Smooth muscle cell of the pulmonary artery (primary cell): ENCODE measurements around the gene SPATA31A7. TPM values are rescaled to one million over a fixed set of nuclear protein-coding genes. Genes with fewer than 3 reads are reported as not detected.

Experiments used
- total RNA-seq: library from RNA; depleted of rRNA; stranded (reverse); fragments of >200 nt; gene quantifications from 2 replicates; pipeline ENCODE4 v1.2.3, GENCODE V29; 2014

Gene SPATA31A7
- total RNA-seq = not detected in 2 replicates

GRCh38 chr9:61189736-61190135 is at the start of gene SPATA31A7:
Gene SPATA31A7, plus strand, starts transcription at chr9:61190036. Its CDS starts 29 bp downstream, at chr9:61190065.

